Lower leg skin (tissue), 4 donors: ENCODE data around the gene GRIN2A. TPM values are rescaled to one million over a fixed set of nuclear protein-coding genes. Genes with fewer than 3 reads are reported as not detected.

Experiments used
- DNase-seq, 2 donors: peaks; one replicate each; pipeline ENCODE4 v3.0.0-alpha.2; 2019; ENCODE audit warnings: low spot score in 2 of 2
- H3K4me3 ChIP-seq: fragments of 200-600 bp; sonication (generic); 2 replicates; pipeline ENCODE4 v1.5.1; 2017; ENCODE audit warnings: mild to moderate bottlenecking, low read depth; ENCODE audit not compliant: poor library complexity, severe bottlenecking
- CTCF ChIP-seq, 3 donors: fragments of 450-650 bp; IDR thresholded peaks; one replicate each; pipeline ENCODE4 v1.5.1; 2016; ENCODE audit warnings: antibody characterized with exemption in 3 of 3, mild to moderate bottlenecking in 3 of 3, moderate library complexity in 2 of 3
- POLR2A ChIP-seq, 2 donors: fragments of 450-650 bp; IDR thresholded peaks; one replicate each; pipeline ENCODE4 v1.6.1; 2016 to 2017; ENCODE audit warnings: antibody characterized with exemption in 2 of 2, mild to moderate bottlenecking in 1 of 2, moderate library complexity in 1 of 2
- WGBS, 2 donors: methylation state at CpG; one replicate each; pipeline ENCODE4 v1.1.5; 2018; 5-methylcytosine and 5-hydroxymethylcytosine counted together
- intact Hi-C: fragments of 100-400 bp; cut with DNase I; formaldehyde crosslinking; loops from one replicate; pipeline ENCODE4 v1.15.0; 2023; ENCODE audit warnings: low total_unique reads
- total RNA-seq, 4 donors: library from RNA; depleted of rRNA; stranded (reverse); fragments of >200 nt; gene quantifications; one replicate each; pipeline ENCODE4 v1.1.0, GENCODE V29; 2016

Gene GRIN2A
- total RNA-seq, 4 donors from 2014 or later = 0.30 to 1.7 (median 0.73) TPM

GRCh38 chr16:9761870-9762269, 420.4 kb downstream of the GRIN2A start:
- 72 to 79% methylated on average over 6 of the region's 6 CpGs for WGBS, 2 donors

GRCh38 chr16:9757687-9758086, 424.5 kb downstream of the GRIN2A start:
- 82 to 88% methylated on average over 4 of the region's 4 CpGs for WGBS, 2 donors
- TF ChIP-seq POLR2A (IDR thresholded peaks at IDR 0.05) = no peak
- TF ChIP-seq CTCF (IDR thresholded peaks at IDR 0.05) = no peak
- DNase-seq = no peak
- intact Hi-C loops = no loop called here
- H3K4me3 ChIP-seq = no peak overlapping the region

More at GRCh38 chr16:9761870-9762269, 420.4 kb downstream of the GRIN2A start:
- H3K4me3 ChIP-seq = no peak overlapping the region
- intact Hi-C loops = no loop called here
- no peak for DNase-seq
- no peak for TF ChIP-seq CTCF (IDR thresholded peaks at IDR 0.05)
- TF ChIP-seq POLR2A (IDR thresholded peaks at IDR 0.05) = no peak

- intact Hi-C loops = no loop called here
Observed at GRCh38 chr16:9756434-9756833, 425.8 kb downstream of the GRIN2A start.

GRCh38 chr16:9755081-9755480, 427.1 kb downstream of the GRIN2A start:
- no peak for TF ChIP-seq CTCF (IDR thresholded peaks at IDR 0.05)
- intact Hi-C loops = no loop called here
- H3K4me3 ChIP-seq = no peak overlapping the region
- no peak for DNase-seq
- WGBS, 2 donors = 41 to 43% methylated on average over 4 of the region's 4 CpGs

More at GRCh38 chr16:9756434-9756833, 425.8 kb downstream of the GRIN2A start:
- TF ChIP-seq POLR2A (IDR thresholded peaks at IDR 0.05) (no peak), CTCF (IDR thresholded peaks at IDR 0.05) (no peak)
- WGBS, 2 donors = 84 to 88% methylated on average over 4 of the region's 4 CpGs
- H3K4me3 ChIP-seq = no peak overlapping the region
- no peak for DNase-seq

- no peak overlapping the region for H3K4me3 ChIP-seq
- intact Hi-C loops = no loop called here
- DNase-seq = no peak
- TF ChIP-seq CTCF (IDR thresholded peaks at IDR 0.05) (no peak), POLR2A (IDR thresholded peaks at IDR 0.05) (no peak)
Observed at GRCh38 chr16:9741776-9742175, 440.5 kb downstream of the GRIN2A start.

- H3K4me3 ChIP-seq = no peak overlapping the region
- intact Hi-C loops = no loop called here
- DNase-seq = no peak
- 84 to 87% methylated on average over 6 of the region's 6 CpGs for WGBS, 2 donors
- TF ChIP-seq CTCF (IDR thresholded peaks at IDR 0.05) (no peak), POLR2A (IDR thresholded peaks at IDR 0.05) (no peak)
Observed at GRCh38 chr16:9739301-9739700, 442.9 kb downstream of the GRIN2A start.
